Stimulated activated CD4-positive, alpha-beta T cell treated with anti-CD3 and anti-CD28 coated beads, Interleukin-12 subunit alpha, Interleukin-12 subunit beta, amount 100 ng/mL, for 48 hours (primary cell): ENCODE data around the gene TRDN.
"Not testable (repeated sequence)": the region's sequence is repeated elsewhere in the genome, so short reads cannot be mapped to it uniquely, and the experiment has no call there.

Experiments
- DNase-seq, 3 donors: peaks; one replicate each; pipeline ENCODE4 v3.0.0-alpha.2; 2020; ENCODE audit warnings: low read depth in 2 of 3, low spot score in 1 of 3

TRDN gene

GRCh38 chr6:123564361-123564760 is 72.4 kb downstream of the TRDN start:
- no peak for DNase-seq

- DNase-seq = no peak
These were observed 74.1 kb downstream of the TRDN start for GRCh38 chr6:123562677-123563076.

- no peak for DNase-seq
These were observed 74.5 kb downstream of the TRDN start for GRCh38 chr6:123562264-123562663.

- DNase-seq = not testable (repeated sequence)
These were observed 76.9 kb downstream of the TRDN start for GRCh38 chr6:123559816-123560215.

- not testable (repeated sequence) for DNase-seq
These were observed 79.3 kb downstream of the TRDN start for GRCh38 chr6:123557474-123557873.

- no peak for DNase-seq
These were observed 84.6 kb downstream of the TRDN start for GRCh38 chr6:123551939-123552707.

GRCh38 chr6:123550052-123550617 is 86.6 kb downstream of the TRDN start:
- no peak for DNase-seq

- no peak for DNase-seq
These were observed 87.3 kb downstream of the TRDN start for GRCh38 chr6:123549476-123549875.

GRCh38 chr6:123547216-123547978 is 89.4 kb downstream of the TRDN start:
- DNase-seq = no peak

- no peak for DNase-seq
These were observed 90.2 kb downstream of the TRDN start for GRCh38 chr6:123546537-123546936.

GRCh38 chr6:123541462-123541861 is 95.3 kb downstream of the TRDN start:
- DNase-seq = no peak

- no peak for DNase-seq
These were observed 102.7 kb downstream of the TRDN start for GRCh38 chr6:123533862-123534648.

GRCh38 chr6:123529843-123530242 is 106.9 kb downstream of the TRDN start:
- no peak for DNase-seq

GRCh38 chr6:123529058-123529457 is 107.7 kb downstream of the TRDN start:
- no peak for DNase-seq

- no peak for DNase-seq
These were observed 109.3 kb downstream of the TRDN start for GRCh38 chr6:123527406-123527805.

- no peak for DNase-seq
These were observed 110.6 kb downstream of the TRDN start for GRCh38 chr6:123526128-123526527.

- DNase-seq = no peak
These were observed 112.0 kb downstream of the TRDN start for GRCh38 chr6:123524781-123525180.

GRCh38 chr6:123520217-123520616 is 116.5 kb downstream of the TRDN start:
- DNase-seq = no peak

GRCh38 chr6:123519189-123519505 is 117.6 kb downstream of the TRDN start:
- DNase-seq = no peak

- DNase-seq = no peak
These were observed 118.1 kb downstream of the TRDN start for GRCh38 chr6:123518441-123519188.

GRCh38 chr6:123515715-123516114 is 121.0 kb downstream of the TRDN start:
- no peak for DNase-seq
